ENCODE measurements around the gene PALMD. TPM values are rescaled to one million over a fixed set of nuclear protein-coding genes. Genes with fewer than 3 reads are reported as not detected.

The PALMD gene
- total and polyA plus RNA-seq, 2 experiments from 2014 or later, result 0.63 to 0.94 TPM

DNA sequence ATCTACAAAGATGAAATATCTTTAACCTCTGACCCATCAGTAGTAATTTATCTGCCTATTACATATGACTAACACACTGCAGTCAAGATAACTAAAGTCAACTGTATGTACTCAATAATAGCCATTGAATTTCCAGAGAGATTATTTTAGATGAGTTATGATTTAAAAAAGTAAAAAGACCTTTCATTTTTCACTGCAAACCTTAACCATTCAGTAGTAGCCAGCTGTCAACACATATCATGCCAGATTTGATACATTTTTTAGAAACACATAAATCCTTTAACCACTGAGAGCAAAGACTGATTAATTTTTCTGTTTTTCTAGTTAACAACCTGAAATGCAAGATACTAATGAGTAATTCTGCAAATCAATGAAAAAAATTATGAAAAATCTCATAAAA, 31.0 kb downstream of the PALMD start:
- H3K4me3 ChIP-seq, result no peak overlapping the region
- no peak for DNase-seq (ENCODE audit: low read depth in 1 of 2, low spot score in 1 of 2)
- H3K9me3 ChIP-seq (ENCODE audit: low read depth), result no peaks in the 10 kb centered on the region
- no peaks in the 10 kb centered on the region for H3K27me3 ChIP-seq
- no peak overlapping the region for H3K27ac ChIP-seq
- TF ChIP-seq, protein P1, sequence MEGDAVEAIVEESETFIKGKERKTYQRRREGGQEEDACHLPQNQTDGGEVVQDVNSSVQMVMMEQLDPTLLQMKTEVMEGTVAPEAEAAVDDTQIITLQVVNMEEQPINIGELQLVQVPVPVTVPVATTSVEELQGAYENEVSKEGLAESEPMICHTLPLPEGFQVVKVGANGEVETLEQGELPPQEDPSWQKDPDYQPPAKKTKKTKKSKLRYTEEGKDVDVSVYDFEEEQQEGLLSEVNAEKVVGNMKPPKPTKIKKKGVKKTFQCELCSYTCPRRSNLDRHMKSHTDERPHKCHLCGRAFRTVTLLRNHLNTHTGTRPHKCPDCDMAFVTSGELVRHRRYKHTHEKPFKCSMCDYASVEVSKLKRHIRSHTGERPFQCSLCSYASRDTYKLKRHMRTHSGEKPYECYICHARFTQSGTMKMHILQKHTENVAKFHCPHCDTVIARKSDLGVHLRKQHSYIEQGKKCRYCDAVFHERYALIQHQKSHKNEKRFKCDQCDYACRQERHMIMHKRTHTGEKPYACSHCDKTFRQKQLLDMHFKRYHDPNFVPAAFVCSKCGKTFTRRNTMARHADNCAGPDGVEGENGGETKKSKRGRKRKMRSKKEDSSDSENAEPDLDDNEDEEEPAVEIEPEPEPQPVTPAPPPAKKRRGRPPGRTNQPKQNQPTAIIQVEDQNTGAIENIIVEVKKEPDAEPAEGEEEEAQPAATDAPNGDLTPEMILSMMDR (IDR thresholded peaks at IDR 0.05; ENCODE audit: low read depth, low read length), result no peak
- no peaks in the 10 kb centered on the region for H3K36me3 ChIP-seq
- no peaks in the 10 kb centered on the region for H3K4me1 ChIP-seq (ENCODE audit: low read depth)

GRCh38 chr1:99677416-99677815, 31.5 kb downstream of the PALMD start:
- H3K9me3 ChIP-seq (ENCODE audit: low read depth), result no peaks in the 10 kb centered on the region
- H3K4me1 ChIP-seq (ENCODE audit: low read depth), result no peaks in the 10 kb centered on the region
- no peak overlapping the region for H3K27ac ChIP-seq
- H3K36me3 ChIP-seq, result no peaks in the 10 kb centered on the region
- TF ChIP-seq, protein P1 (IDR thresholded peaks at IDR 0.05; ENCODE audit: low read depth, low read length), result no peak
- no peak for DNase-seq (ENCODE audit: low read depth in 1 of 2, low spot score in 1 of 2)
- H3K4me3 ChIP-seq, result no peak overlapping the region
- H3K27me3 ChIP-seq, result no peaks in the 10 kb centered on the region

GRCh38 chr1:99680270-99680669, 34.4 kb downstream of the PALMD start:
- Histone ChIP-seq H3K36me3 (no peaks in the 10 kb centered on the region), H3K4me3 (no peak overlapping the region), H3K4me1 (ENCODE audit: low read depth) (no peaks in the 10 kb centered on the region), H3K27me3 (no peaks in the 10 kb centered on the region), H3K27ac (no peak overlapping the region), H3K9me3 (ENCODE audit: low read depth) (no peaks in the 10 kb centered on the region)
- peak in 1 of 2 donors; percentile 44 for DNase-seq (ENCODE audit: low read depth in 1 of 2, low spot score in 1 of 2)
- TF ChIP-seq, protein P1 (IDR thresholded peaks at IDR 0.05; ENCODE audit: low read depth, low read length), result no peak

DNA sequence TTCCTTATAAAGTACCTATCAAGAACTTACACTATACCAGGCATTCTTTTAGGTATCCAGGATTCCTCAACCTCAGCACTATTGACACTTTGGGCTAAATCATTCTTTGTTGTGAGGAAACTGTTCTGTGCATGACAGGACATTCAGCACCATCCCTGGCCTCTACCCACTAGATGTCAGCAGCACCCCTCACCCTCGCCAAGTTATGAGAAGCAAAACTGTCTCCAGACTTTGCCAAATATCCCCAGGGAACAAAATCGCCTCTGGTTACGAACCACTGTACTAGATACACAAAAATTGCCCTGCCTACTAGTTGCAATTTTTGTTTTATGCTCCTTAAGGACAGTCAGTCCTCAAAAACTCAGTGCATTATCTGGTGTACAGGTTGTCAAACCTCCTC, 35.7 kb downstream of the PALMD start:
- no peak overlapping the region for H3K4me3 ChIP-seq
- no peaks in the 10 kb centered on the region for H3K9me3 ChIP-seq (ENCODE audit: low read depth)
- H3K4me1 ChIP-seq (ENCODE audit: low read depth), result no peaks in the 10 kb centered on the region
- H3K27ac ChIP-seq, result no peak overlapping the region
- TF ChIP-seq, protein P1 (IDR thresholded peaks at IDR 0.05; ENCODE audit: low read depth, low read length), result no peak
- no peaks in the 10 kb centered on the region for H3K36me3 ChIP-seq
- DNase-seq (ENCODE audit: low read depth in 1 of 2, low spot score in 1 of 2), result peak in 1 of 2 donors; percentile 36
- no peaks in the 10 kb centered on the region for H3K27me3 ChIP-seq

DNA sequence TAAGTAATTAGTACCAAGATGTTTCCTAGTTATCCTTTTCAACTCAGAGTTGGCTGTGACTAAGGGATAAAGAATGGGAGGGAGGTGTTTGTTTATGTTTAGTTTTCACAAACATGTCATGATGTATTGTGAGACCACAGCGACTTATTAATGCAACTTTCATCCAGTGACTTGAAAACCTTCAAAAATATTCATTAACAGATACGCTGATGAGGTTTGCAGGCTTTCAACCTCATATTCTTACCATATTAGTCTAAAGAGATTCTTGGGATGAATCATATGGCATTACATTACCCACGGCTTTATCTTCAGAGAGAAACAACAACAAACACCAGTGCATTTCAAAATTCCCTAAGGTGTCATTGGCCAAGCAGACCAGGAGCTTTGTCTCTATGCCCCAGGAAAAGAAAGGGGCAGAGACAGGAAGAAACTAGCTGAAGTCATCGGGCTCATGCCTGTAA, 36.4 kb downstream of the PALMD start:
- Histone ChIP-seq H3K27me3 (no peaks in the 10 kb centered on the region), H3K27ac (no peak overlapping the region), H3K9me3 (ENCODE audit: low read depth) (no peaks in the 10 kb centered on the region), H3K36me3 (no peaks in the 10 kb centered on the region), H3K4me1 (ENCODE audit: low read depth) (no peaks in the 10 kb centered on the region), H3K4me3 (no peak overlapping the region)
- peak in 1 of 2 donors; percentile 73 for DNase-seq (ENCODE audit: low read depth in 1 of 2, low spot score in 1 of 2)
- TF ChIP-seq, protein P1 (IDR thresholded peaks at IDR 0.05; ENCODE audit: low read depth, low read length), result no peak

Data from cardiac muscle cell (in vitro differentiated cells and primary cell).